H9 (cell line): ENCODE data around the gene PCDHGC3. TPM values are rescaled to one million over a fixed set of nuclear protein-coding genes. Genes with fewer than 3 reads are reported as not detected.

Source experiments
- DNase-seq: peaks from one replicate; pipeline ENCODE4 v3.0.0-alpha.2; 2017
- H2AFZ ChIP-seq: one replicate; pipeline ENCODE4 v1.6.1; 2013; ENCODE audit warnings: mild to moderate bottlenecking, low read length, control low read depth, moderate library complexity
- H2AK5ac ChIP-seq: 2 replicates; pipeline ENCODE4 v1.6.1; 2013; ENCODE audit warnings: low read length, control low read depth, mixed read lengths; ENCODE audit not compliant: insufficient read length
- H2BK120ac ChIP-seq: one replicate; pipeline ENCODE4 v1.6.1; 2013; ENCODE audit warnings: low read depth, mild to moderate bottlenecking, low read length, control low read depth, inconsistent platforms; ENCODE audit not compliant: poor library complexity, severe bottlenecking
- H2BK12ac ChIP-seq: 2 replicates; pipeline ENCODE4 v1.6.1; 2013; ENCODE audit warnings: low read length, control low read depth, mixed read lengths, low read depth; ENCODE audit not compliant: insufficient read length
- H2BK15ac ChIP-seq: 2 replicates; pipeline ENCODE4 v1.6.1; 2013; ENCODE audit warnings: low read depth, low read length, control low read depth
- H2BK20ac ChIP-seq: one replicate; pipeline ENCODE4 v1.6.1; 2013; ENCODE audit warnings: low read depth, mild to moderate bottlenecking, low read length, control low read depth, inconsistent platforms; ENCODE audit not compliant: poor library complexity, severe bottlenecking
- H2BK5ac ChIP-seq: 2 replicates; pipeline ENCODE4 v1.6.1; 2013; ENCODE audit warnings: low read length, control low read depth, mixed read lengths; ENCODE audit not compliant: insufficient read length
- H3K14ac ChIP-seq: 2 replicates; pipeline ENCODE4 v1.6.1; 2013; ENCODE audit warnings: low read length, control low read depth; ENCODE audit not compliant: insufficient read depth
- H3K18ac ChIP-seq: 2 replicates; pipeline ENCODE4 v1.6.1; 2013; ENCODE audit warnings: low read depth, mild to moderate bottlenecking, mixed read lengths, low read length, control low read depth; ENCODE audit not compliant: insufficient read length
- H3K23ac ChIP-seq: 2 replicates; pipeline ENCODE4 v1.6.1; 2013; ENCODE audit warnings: low read length, control low read depth, mixed read lengths, low read depth; ENCODE audit not compliant: insufficient read length
- H3K23me2 ChIP-seq: 2 replicates; pipeline ENCODE4 v1.6.1; 2013; ENCODE audit warnings: low read depth, mild to moderate bottlenecking, mixed read lengths, low read length, control low read depth; ENCODE audit not compliant: insufficient read length, poor library complexity, severe bottlenecking
- H3K27ac ChIP-seq: 2 replicates; pipeline ENCODE4 v1.5.1; 2013; ENCODE audit warnings: low read length, control low read depth, mixed read lengths, low read depth; ENCODE audit not compliant: insufficient read length
- H3K27me3 ChIP-seq: 2 replicates; pipeline ENCODE4 v1.6.1; 2013; ENCODE audit warnings: low read length, control low read depth, inconsistent platforms; ENCODE audit not compliant: insufficient read depth
- H3K4ac ChIP-seq: 2 replicates; pipeline ENCODE4 v1.6.1; 2013; ENCODE audit warnings: low read depth, mild to moderate bottlenecking, control low read depth, inconsistent platforms, low read length, moderate library complexity
- H3K4me1 ChIP-seq: 2 replicates; pipeline ENCODE4 v1.6.1; 2013; ENCODE audit warnings: low read length, control low read depth, inconsistent platforms; ENCODE audit not compliant: insufficient read depth
- H3K4me2 ChIP-seq: 2 replicates; pipeline ENCODE4 v1.6.1; 2013; ENCODE audit warnings: low read length, control low read depth, mixed read lengths; ENCODE audit not compliant: insufficient read length, insufficient read depth
- H3K56ac ChIP-seq: 2 replicates; pipeline ENCODE4 v1.6.1; 2013; ENCODE audit warnings: low read depth, mild to moderate bottlenecking, mixed read lengths, low read length, control low read depth; ENCODE audit not compliant: insufficient read length
- H3K79me1 ChIP-seq: 2 replicates; pipeline ENCODE4 v1.6.1; 2013; ENCODE audit warnings: low read depth, mild to moderate bottlenecking, moderate library complexity, low read length, control low read depth, inconsistent platforms; ENCODE audit not compliant: insufficient read depth, poor library complexity, severe bottlenecking
- H3K79me2 ChIP-seq: 2 replicates; pipeline ENCODE4 v1.6.1; 2013; ENCODE audit warnings: low read length, control low read depth, inconsistent platforms; ENCODE audit not compliant: insufficient read depth
- H3K9ac ChIP-seq: 2 replicates; pipeline ENCODE4 v1.6.1; 2013; ENCODE audit warnings: low read length, control low read depth, mixed read lengths; ENCODE audit not compliant: insufficient read length; ENCODE audit errors: extremely low read depth
- H3K9me3 ChIP-seq: one replicate; pipeline ENCODE4 v1.6.1; 2013; ENCODE audit warnings: low read depth, low read length, inconsistent platforms; ENCODE audit not compliant: control insufficient read depth
- H3T11ph ChIP-seq: one replicate; pipeline ENCODE4 v1.6.1; 2013; ENCODE audit warnings: mild to moderate bottlenecking, low read length, control low read depth, inconsistent platforms
- H4K20me1 ChIP-seq: one replicate; pipeline ENCODE4 v1.6.1; 2013; ENCODE audit not compliant: control insufficient read depth, insufficient read length, insufficient read depth
- H4K5ac ChIP-seq: 2 replicates; pipeline ENCODE4 v1.6.1; 2013; ENCODE audit warnings: low read depth, mild to moderate bottlenecking, mixed read lengths, low read length, control low read depth; ENCODE audit not compliant: insufficient read length
- H4K8ac ChIP-seq: replicated peaks from 2 replicates; pipeline ENCODE4 v1.6.1; 2013; ENCODE audit warnings: low read length, control low read depth, mixed read lengths, low read depth; ENCODE audit not compliant: insufficient read length
- H4K91ac ChIP-seq: 2 replicates; pipeline ENCODE4 v1.6.1; 2013; ENCODE audit warnings: low read depth, mild to moderate bottlenecking, moderate library complexity, mixed read lengths, low read length, control low read depth; ENCODE audit not compliant: insufficient read length
- H3K27ac Mint-ChIP-seq, 3 experiments: 2 replicates in 2 of 3; 3 replicates in 1 of 3; pipeline ENCODE4 v1.8.0; 2020 to 2021; ENCODE audit warnings: mixed read lengths in 3 of 3, mild to moderate bottlenecking in 1 of 3, moderate library complexity in 1 of 3
- H3K27me3 Mint-ChIP-seq: 2 replicates; pipeline ENCODE4 v1.8.0; 2021; ENCODE audit warnings: low read depth, mild to moderate bottlenecking, moderate library complexity, mixed read lengths
- H3K36me3 Mint-ChIP-seq, 3 experiments: 2 replicates in 2 of 3; 3 replicates in 1 of 3; pipeline ENCODE4 v1.8.0; 2020 to 2021; ENCODE audit warnings: low read depth in 3 of 3, mixed read lengths in 3 of 3; ENCODE audit not compliant: insufficient read depth in 1 of 3
- H3K4me1 Mint-ChIP-seq, 2 experiments: 2 replicates each; pipeline ENCODE4 v1.8.0; 2020; ENCODE audit warnings: mixed read lengths in 2 of 2
- H3K4me3 Mint-ChIP-seq, 2 experiments: 2 replicates in 1 of 2; 3 replicates in 1 of 2; pipeline ENCODE4 v1.8.0; 2020 to 2021; ENCODE audit warnings: mild to moderate bottlenecking in 2 of 2, mixed read lengths in 2 of 2, moderate library complexity in 1 of 2
- H3K9me3 Mint-ChIP-seq, 2 experiments: 2 replicates in 1 of 2; 3 replicates in 1 of 2; pipeline ENCODE4 v1.8.0; 2020; ENCODE audit warnings: mild to moderate bottlenecking in 2 of 2, mixed read lengths in 2 of 2, moderate library complexity in 1 of 2
- WGBS: extraction: QIAGEN DNeasy Blood & Tissue Kit; methylation state at CpG from one replicate; pipeline ENCODE4 v1.1.7; 2013; ENCODE audit warnings: missing lambda C conversion rate, low lambda C conversion rate, mixed read lengths; ENCODE audit not compliant: insufficient read length; ENCODE audit errors: extremely low coverage; 5-methylcytosine and 5-hydroxymethylcytosine counted together
- total RNA-seq: library from RNA; stranded (reverse); gene quantifications from 2 replicates; pipeline ENCODE4 v1.2.1, GENCODE V29; 2021
- TF ChIP-seq, protein P1 (sequence below): fragments of 200-600 bp; sonication (generic); conservative IDR thresholded peaks from 3 replicates; pipeline ENCODE4 v1.8.0; 2021; ENCODE audit warnings: antibody characterized with exemption, mild to moderate bottlenecking

PCDHGC3 gene
- total RNA-seq, 1 experiment from 2014 or later: 19.8 TPM

GRCh38 chr5:141517312-141517711, 41.5 kb downstream of the PCDHGC3 start:
- Histone ChIP-seq H4K8ac (no peak overlapping the region), H4K91ac (no peak overlapping the region), H3K23ac (no peak overlapping the region), H3K9me3 (no peaks in the 10 kb centered on the region), H3K4me2 (no peak overlapping the region), H3T11ph (no peak overlapping the region), H3K18ac (no peak overlapping the region), H2BK120ac (no peak overlapping the region), H2AFZ (no peak overlapping the region), H2BK12ac (no peak overlapping the region), H3K79me1 (no peaks in the 10 kb centered on the region), H3K4me1 (no peaks in the 10 kb centered on the region; the same call in 1 of the 2 replicates), H3K14ac (no peak overlapping the region), H4K5ac (no peak overlapping the region), H2BK5ac (no peak overlapping the region), H2BK15ac (no peak overlapping the region), H3K23me2 (peaks cover 17% of the 10 kb centered on the region), H3K79me2 (no peaks in the 10 kb centered on the region), H3K27me3 (no peaks in the 10 kb centered on the region), H4K20me1 (no peaks in the 10 kb centered on the region), H3K56ac (no peak overlapping the region), H2BK20ac (no peak overlapping the region), H2AK5ac (no peak overlapping the region), H3K27ac (no peak overlapping the region), H3K9ac (no peak overlapping the region), H3K4ac (no peak overlapping the region)
- Mint-ChIP-seq H3K9me3 (no peaks in the 10 kb centered on the region; a peak in 1 of 5 replicates), H3K27me3 (peaks cover 3% of the 10 kb centered on the region; the same call in 1 of the 2 replicates), H3K4me3 (no peak overlapping the region), H3K36me3 (peaks cover 26 to 70% (median 47%) of the 10 kb centered on the region in 3 experiments), H3K27ac (no peak overlapping the region), H3K4me1 (peaks cover 30 to 36% of the 10 kb centered on the region in 2 experiments)
- WGBS: no CpG with 5 or more reads among the region's 8 CpGs
- TF ChIP-seq, protein P1, sequence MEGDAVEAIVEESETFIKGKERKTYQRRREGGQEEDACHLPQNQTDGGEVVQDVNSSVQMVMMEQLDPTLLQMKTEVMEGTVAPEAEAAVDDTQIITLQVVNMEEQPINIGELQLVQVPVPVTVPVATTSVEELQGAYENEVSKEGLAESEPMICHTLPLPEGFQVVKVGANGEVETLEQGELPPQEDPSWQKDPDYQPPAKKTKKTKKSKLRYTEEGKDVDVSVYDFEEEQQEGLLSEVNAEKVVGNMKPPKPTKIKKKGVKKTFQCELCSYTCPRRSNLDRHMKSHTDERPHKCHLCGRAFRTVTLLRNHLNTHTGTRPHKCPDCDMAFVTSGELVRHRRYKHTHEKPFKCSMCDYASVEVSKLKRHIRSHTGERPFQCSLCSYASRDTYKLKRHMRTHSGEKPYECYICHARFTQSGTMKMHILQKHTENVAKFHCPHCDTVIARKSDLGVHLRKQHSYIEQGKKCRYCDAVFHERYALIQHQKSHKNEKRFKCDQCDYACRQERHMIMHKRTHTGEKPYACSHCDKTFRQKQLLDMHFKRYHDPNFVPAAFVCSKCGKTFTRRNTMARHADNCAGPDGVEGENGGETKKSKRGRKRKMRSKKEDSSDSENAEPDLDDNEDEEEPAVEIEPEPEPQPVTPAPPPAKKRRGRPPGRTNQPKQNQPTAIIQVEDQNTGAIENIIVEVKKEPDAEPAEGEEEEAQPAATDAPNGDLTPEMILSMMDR: no peak
- no peak for DNase-seq
